Measurements from ENCODE around the gene PER1. TPM values are rescaled to one million over a fixed set of nuclear protein-coding genes. Genes with fewer than 3 reads are reported as not detected.

PER1 gene
- total RNA-seq, 2 experiments from 2014 or later: 123 to 129 TPM

DNA sequence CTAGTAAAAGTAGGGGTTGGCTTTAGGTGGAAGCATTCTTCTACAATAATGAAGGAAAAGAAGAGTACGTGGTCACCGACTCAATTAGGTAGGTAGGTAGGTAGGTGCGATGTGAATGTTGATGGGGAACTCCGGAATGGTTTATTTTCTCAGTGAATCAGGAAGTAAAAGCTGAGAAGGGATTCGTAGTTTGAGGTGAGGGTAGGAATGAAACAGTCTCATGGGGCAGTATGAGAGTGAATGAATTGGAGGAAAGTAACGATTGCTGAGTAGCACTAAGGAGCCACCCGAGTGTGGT, 13.9 kb downstream of the PER1 start:
- Mint-ChIP-seq H3K4me1 (ENCODE audit: low read depth) (no peaks in the 10 kb centered on the region), H3K27me3 (peaks cover 3% of the 10 kb centered on the region), H3K9me3 (no peaks in the 10 kb centered on the region), H3K4me3 (no peak overlapping the region), H3K36me3 (ENCODE audit: low read depth) (peaks cover 24% of the 10 kb centered on the region), H3K27ac (no peak overlapping the region)
- ChIA-PET CTCF (interaction anchor here (0.6 to 9.0 kb wide), 18 partner anchors 8 to 163 kb away, joined by 3 to 63 read pairs (median 6); partner anchors contain the start of genes ALOXE3, AURKB, CTC1 and HES7), POLR2A (interaction anchor here (0.7 to 12.8 kb wide), 15 partner anchors 8 to 207 kb away, joined by 3 to 228 read pairs (median 4); partner anchors contain the start of genes ALOXE3, AURKB, HES7 and PER1)
- ATAC-seq (no peak), DNase-seq (no peak)
- TF ChIP-seq, protein P1, sequence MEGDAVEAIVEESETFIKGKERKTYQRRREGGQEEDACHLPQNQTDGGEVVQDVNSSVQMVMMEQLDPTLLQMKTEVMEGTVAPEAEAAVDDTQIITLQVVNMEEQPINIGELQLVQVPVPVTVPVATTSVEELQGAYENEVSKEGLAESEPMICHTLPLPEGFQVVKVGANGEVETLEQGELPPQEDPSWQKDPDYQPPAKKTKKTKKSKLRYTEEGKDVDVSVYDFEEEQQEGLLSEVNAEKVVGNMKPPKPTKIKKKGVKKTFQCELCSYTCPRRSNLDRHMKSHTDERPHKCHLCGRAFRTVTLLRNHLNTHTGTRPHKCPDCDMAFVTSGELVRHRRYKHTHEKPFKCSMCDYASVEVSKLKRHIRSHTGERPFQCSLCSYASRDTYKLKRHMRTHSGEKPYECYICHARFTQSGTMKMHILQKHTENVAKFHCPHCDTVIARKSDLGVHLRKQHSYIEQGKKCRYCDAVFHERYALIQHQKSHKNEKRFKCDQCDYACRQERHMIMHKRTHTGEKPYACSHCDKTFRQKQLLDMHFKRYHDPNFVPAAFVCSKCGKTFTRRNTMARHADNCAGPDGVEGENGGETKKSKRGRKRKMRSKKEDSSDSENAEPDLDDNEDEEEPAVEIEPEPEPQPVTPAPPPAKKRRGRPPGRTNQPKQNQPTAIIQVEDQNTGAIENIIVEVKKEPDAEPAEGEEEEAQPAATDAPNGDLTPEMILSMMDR (IDR thresholded peaks at IDR 0.05): no peak
- intact Hi-C loops (cut with micrococcal nuclease): loop anchor here (2.0 to 5.0 kb wide), 4 partner anchors 18 to 162 kb away; no protein-coding TSS in a partner anchor

DNA sequence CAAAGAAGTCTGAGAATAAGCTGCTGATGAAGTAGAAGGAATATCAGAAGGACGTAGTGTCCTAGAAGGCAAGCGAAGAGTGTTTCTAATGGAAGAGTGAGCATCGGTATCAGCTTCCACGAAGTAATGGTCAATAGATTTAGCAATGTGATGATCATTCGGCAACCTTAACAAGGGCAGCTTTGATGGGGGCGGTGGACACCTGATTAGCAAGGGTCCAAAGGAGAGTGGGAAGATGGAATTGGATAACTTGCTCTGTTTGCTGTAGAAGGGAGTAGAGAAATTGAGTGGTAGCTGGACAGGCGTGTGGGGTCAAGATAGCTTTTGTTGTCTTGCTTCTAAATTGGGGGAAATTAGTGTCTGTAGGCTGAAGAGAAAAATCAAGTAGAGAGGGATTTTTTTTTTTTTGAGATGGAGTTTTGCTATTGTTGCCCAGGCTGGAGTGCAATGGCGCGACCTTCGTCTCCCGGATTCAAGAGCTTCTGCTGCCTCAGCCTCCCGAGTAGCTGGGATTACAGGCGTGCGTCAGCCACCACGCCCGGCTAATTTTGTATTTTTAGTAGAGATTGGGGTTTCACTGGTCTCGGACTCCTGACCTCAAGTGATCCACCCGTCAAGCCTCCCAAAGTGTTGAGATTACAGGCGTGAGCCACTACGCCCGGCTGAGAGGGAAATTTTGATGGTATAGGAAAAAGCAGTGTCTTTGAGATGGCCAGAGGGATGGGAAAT, 14.4 kb downstream of the PER1 start:
- Mint-ChIP-seq H3K4me1 (ENCODE audit: low read depth) (no peaks in the 10 kb centered on the region), H3K36me3 (ENCODE audit: low read depth) (peaks cover 21% of the 10 kb centered on the region), H3K9me3 (no peaks in the 10 kb centered on the region), H3K27me3 (peaks cover 3% of the 10 kb centered on the region), H3K27ac (no peak overlapping the region), H3K4me3 (no peak overlapping the region)
- POLR2A ChIA-PET: interaction anchor here (0.7 to 12.8 kb wide), 12 partner anchors 9 to 112 kb away, joined by 3 to 228 read pairs (median 4); partner anchors contain the start of genes ALOXE3, AURKB, HES7 and PER1
- intact Hi-C loops (cut with micrococcal nuclease): loop anchor here (2.0 to 5.0 kb wide), 4 partner anchors 17 to 163 kb away; no protein-coding TSS in a partner anchor
- CTCF ChIA-PET: interaction anchor here (0.7 to 9.0 kb wide), 22 partner anchors 8 to 163 kb away, joined by 3 to 63 read pairs (median 6); partner anchors contain the start of genes ALOXE3, AURKB, CTC1 and HES7
- DNase-seq: no peak
- TF ChIP-seq, protein P1 (IDR thresholded peaks at IDR 0.05): no peak
- no peak for ATAC-seq

DNA sequence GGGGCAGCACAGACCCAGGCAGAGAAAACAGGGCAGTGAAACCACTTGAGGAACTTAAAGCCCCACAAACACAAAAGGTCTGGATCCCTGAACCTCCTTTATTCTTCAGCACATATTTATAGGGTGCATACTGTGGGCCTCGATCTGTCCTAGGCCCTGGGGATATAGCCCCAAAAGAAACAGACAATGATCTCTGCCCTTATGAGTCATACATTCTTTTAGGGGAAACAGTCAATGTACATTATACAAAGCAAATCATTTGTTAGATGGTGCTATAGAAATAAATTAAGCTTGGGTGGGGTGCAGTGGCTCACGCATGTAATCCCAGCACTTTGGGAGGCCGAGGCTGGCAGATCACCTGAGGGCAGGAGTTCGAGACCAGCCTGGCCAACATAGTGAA, 18.3 kb downstream of the PER1 start:
- POLR2A ChIA-PET: interaction anchor here (0.6 to 4.0 kb wide), 8 partner anchors 10 to 113 kb away, joined by 3 to 33 read pairs (median 4); partner anchors contain the start of gene HES7
- intact Hi-C loops (cut with micrococcal nuclease): no loop called here

DNA sequence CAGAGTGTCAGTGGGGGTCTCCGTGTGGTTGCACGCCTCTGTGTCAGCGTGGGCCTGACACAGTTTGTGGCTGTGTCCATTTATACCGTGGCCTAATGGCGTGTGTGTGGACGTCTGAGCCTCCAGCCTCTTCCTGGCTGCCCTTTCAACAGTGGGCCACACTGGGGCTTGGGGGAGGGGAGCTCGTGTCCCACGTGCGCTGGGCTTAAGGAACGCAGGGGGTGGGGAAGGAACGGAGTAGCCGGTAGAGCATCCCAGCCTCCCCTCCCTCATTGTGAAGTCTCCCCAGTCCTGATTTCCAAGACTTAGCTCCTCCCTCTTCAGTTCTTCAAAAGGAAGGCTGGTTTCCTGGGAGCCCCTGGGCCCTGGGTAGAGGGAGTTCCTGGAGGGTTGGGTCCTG, 18.8 kb downstream of the PER1 start:
- ATAC-seq (no peak), DNase-seq (no peak)
- H3K4me3 Mint-ChIP-seq: no peak overlapping the region
- ChIA-PET POLR2A (interaction anchor here (0.6 to 4.0 kb wide), 7 partner anchors 9 to 114 kb away, joined by 3 to 33 read pairs (median 3); partner anchors contain the start of gene HES7), CTCF (interaction anchor here (1.0 to 9.0 kb wide), 3 partner anchors 14 to 59 kb away, joined by 3 to 63 read pairs (median 11); partner anchors contain the start of gene ALOXE3)
- TF ChIP-seq, protein P1 (IDR thresholded peaks at IDR 0.05): no peak
- peaks cover 3% of the 10 kb centered on the region for H3K27me3 Mint-ChIP-seq
- no peaks in the 10 kb centered on the region for H3K36me3 Mint-ChIP-seq (ENCODE audit: low read depth)
- no peaks in the 10 kb centered on the region for H3K9me3 Mint-ChIP-seq
- no peak overlapping the region for H3K27ac Mint-ChIP-seq
- intact Hi-C loops (cut with micrococcal nuclease): no loop called here
- peaks cover 3% of the 10 kb centered on the region for H3K4me1 Mint-ChIP-seq (ENCODE audit: low read depth)

More for the DNA sequence above, 18.3 kb downstream of the PER1 start:
- ATAC-seq: no peak
- CTCF ChIA-PET: interaction anchor here (1.5 to 9.0 kb wide), 3 partner anchors 11 to 24 kb away, joined by 3 to 63 read pairs (median 11); partner anchors contain the start of gene ALOXE3
- no peaks in the 10 kb centered on the region for H3K9me3 Mint-ChIP-seq
- peaks cover 3% of the 10 kb centered on the region for H3K4me1 Mint-ChIP-seq (ENCODE audit: low read depth)
- no peak for DNase-seq
- TF ChIP-seq, protein P1 (IDR thresholded peaks at IDR 0.05): no peak
- H3K27ac Mint-ChIP-seq: no peak overlapping the region
- H3K4me3 Mint-ChIP-seq: no peak overlapping the region
- no peaks in the 10 kb centered on the region for H3K36me3 Mint-ChIP-seq (ENCODE audit: low read depth)
- peaks cover 3% of the 10 kb centered on the region for H3K27me3 Mint-ChIP-seq

Measured in activated CD8-positive, alpha-beta T cell treated with anti-CD3 and anti-CD28 coated beads for 36 hours (primary cell).